ENCODE measurements around the gene C10orf105.

C10orf105 gene

DNA sequence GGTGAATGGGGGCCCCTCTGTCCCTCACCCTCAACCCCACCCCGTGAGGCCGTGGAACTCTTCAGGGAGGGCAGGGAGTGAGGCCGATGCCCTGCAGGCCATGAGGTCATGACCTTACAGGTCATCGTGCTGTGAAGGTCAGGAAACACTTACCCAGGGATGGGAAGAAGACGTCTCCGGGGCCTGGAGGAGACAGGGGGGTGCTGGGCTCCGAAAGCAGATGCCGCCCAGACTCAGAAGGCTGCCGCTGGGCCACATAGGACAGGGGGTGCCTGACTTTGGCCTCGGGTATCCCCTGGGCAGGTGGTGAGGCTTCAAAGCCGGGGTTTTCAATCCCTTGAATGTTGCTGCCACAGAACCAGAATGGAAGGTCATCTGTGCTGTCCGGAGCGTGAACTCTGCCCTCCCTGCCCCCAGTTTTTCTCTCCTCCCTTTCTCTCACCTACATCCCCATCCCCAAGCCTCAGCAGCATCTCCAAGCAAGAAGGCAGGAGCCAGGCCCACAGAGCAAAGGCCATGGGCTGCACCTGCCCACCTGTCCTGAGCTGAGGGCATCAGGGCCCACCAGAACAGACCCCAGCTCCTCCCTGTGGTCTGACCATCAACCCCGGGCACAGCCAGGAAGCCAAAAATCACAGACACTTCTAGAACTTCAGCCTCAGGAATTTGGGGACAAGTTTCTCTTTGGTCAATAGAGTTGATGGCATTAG lies 32.1 kb upstream of the C10orf105 start:
- DNase-seq: no peak

DNA sequence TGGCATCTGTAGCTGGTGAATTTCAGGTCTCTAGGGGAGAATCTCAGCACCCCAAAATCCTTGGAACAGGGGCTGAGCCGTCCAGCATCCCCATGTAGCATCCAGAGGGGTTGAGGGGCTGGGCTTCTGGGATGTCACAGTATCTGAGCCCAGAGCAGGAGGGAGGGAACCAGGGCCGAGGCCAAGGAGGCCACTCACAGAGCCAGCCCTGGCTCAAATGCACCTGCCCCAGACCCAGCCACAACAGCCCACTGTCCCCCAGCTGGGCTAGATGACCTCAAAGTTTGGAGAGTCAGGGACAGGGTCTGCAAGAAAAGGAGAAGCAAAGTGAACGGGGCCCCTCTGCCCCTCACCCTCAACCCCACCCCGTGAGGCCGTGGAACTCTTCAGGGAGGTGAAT lies 31.4 kb upstream of the C10orf105 start:
- DNase-seq: no peak

DNA sequence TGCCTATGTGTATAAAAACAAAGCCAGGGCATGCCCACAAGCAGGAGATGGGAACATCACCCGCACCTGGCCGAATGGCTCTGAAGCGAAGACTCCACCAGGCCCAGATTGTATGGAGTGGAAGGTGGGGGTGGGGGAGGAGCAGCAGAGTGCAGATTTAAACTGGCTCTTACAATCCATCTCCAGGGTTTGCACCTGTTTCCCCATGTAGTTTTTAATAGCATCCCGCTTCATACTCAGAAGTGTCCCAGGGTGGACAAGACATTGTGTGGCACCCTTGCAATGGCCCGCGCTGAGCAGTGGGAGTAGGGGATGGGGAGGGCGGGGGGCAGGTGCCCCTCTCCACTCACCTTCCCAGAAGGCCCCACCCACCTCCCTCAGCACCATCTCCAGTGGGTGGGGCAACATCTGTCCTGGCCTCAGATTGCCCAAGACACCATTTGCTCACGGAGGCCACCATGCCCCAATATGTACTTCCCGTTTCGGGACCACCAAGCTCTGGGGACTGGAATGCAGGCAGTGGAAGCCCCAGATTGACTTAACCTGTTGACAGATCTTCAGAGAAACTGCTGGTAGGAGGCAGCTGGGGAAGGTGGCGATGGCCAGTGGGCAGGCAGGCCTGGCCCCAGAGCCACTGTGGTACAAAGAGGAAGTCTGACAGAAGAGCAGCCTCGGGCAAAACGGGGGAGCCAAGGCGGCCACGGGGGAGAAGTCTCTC lies 30.7 kb upstream of the C10orf105 start:
- DNase-seq: no peak

DNA sequence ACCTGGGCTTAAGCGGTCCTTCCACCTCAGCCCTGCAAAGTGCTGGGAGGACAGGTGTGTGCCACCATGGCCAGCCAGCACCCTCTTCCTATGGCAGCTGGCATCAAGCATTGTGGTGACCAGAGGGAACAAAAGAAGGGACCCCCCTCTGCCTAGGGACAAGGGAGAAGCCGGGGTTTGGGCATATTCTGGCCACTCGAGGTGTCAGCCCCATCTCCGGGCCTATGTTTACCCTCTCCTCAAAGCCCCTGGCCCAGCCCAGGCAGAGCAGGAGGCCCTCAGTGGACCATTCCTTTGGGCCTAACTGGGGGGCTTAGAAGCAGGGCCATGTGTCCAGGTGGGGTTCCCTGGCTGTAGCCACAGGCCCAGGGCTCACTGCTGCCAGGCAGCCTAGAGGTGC lies 29.8 kb upstream of the C10orf105 start:
- no peak for DNase-seq

DNA sequence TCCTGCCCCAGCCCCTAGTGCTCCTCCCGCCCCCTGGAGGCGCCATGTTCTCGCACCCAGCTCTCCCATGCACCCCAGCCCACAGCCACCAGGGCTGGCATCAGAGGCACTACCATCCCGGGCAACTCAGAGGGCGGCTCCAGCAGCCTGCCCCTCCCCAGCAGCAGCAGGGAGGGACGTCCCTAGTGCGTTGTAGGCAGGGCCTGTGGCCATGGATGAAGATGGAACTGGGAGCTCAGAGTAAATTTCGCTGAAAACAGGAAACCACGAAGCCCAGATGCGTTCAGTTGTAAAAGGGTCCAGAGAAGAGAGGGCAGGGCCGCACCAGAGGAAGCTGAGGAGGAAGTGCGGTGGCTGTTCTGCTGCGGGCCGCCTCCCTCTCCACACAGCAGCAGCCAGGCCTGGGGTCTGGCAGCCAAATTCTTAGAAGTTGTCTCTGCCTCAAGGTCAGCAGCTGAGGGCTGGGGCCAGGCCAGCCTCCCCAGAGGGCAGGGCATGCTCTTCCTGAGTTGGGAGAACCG lies 29.2 kb upstream of the C10orf105 start:
- DNase-seq: peak; percentile 99

DNA sequence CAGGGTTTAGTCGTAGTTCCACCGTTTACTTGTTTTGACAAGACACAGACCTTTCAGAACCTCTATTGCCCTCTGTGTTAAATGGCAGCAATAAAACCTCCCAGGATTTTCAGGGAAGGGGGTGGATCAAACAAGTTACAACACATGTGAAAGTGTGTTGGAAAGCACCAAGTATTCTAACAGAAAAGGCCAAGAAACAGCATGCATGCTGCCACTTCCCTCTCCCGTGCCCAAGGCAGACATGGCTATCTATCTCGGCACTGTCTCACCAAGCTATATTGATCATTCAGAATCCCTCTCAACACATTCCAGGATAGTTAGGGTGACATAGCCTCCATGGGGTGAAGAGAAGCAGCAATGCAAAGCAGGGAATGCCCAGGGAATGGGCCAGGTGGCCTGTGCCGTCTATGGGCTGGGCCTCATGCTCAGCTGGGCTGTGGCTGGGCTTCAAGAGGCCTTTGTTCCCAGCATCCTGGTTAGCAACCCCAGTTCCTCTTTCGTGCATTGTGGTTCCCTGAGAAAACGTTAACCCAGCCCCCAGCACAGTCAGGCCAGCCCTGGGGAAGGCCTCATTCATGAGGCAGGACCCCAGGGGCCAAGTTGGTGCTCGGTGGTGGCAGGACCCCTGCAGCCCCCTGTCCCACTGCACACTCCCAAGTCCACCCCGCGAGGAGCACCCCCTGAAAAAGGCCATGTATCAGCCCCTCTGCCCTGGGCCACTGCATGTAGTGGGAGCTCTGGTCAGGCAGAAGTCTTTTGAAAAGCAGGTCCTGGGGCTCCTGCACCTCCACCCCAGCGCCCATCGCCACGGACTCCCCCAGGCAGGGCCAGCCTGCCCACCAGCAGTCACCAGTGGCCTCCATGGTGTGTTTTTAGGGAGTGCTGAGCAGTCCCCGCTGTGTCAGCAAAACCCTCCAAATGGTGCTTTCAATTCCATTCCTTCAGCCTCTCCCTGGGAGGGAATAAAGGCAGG lies 28.3 kb upstream of the C10orf105 start:
- peak; percentile 86 for DNase-seq

DNA sequence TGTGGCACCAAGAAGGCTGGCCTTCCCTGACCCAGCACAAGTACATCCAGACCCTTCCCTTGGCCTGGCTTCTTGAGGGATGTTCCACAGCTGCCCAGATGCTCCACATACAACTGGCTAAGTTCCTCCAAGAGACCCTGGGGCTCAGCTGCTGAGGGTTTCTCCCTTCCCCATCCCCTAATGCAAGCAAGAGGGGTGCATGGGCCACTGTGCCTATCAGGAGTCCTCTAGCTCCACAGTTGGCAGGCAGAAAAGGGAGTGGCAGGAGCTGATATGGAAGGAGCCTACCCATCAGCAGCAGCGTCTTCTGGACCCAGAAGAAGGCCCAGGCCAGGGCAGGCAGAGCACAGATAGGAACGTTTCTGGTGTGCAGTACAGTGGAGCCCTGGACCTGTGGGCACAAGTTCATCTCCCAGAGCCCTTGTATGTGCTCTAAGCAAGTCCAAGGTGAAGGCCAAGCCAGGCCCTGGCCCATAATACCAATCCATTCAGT lies 27.5 kb upstream of the C10orf105 start:
- no peak for DNase-seq

DNA sequence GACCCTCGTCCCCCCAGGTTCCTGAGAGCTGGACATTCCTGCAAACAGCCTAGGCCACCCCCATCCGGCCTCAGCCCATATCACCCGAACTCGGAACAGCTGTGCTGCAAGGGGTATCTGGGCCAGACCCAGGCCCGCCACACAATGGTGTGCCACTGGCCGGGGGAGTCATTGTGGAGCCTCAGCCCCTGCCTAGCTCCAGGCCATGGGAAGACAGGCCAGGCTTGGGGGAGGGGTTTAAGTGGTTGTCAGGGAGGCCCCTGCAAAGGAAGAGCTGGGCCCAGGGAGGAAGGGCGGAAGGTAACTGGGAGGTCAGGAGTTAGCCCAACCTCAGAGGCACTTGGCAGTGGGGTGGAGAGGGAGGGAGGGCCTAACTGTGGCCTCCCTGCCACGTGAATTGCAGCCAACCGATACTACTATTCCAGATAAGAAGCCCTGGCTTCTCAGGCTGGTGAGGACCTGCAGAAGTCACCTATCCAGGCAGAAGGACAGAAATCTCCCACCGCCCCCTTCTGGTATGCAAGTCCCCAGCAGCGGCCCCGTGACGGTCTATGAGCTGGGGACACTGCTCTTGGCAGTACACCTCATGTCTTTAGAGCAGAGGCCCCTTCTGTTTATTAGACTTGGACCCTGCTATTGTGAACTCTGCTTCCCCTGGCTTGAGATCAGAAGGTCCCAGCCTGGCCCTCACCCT lies 26.9 kb upstream of the C10orf105 start:
- peak; percentile 95 for DNase-seq

DNA sequence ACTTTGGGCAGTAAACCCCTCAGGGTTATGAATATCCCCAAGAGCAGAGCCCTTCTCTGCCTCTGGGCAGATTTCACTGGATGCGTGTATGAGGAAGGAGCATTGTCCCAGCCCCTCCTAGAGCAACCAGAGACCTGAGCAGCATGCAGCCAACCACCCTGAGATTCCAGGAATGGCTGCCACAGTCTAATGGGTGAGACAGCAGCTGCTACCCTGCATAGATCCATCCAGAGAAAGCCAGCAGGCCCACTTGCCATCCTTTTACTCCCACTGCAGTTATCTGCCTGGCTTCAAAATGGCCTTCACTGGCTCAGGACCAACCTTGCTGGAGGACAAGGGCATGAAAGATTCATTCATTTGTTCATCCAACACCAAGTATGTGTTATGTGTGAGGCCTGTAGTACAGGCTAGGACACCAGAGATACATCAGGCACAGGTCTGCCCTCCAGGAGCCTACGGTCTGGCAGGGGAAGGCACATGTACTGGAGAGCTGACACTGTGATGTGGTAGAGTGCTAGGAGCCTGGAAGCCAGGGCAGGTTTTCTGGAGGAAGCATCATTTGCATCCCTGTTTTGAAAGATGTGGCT lies 26.2 kb upstream of the C10orf105 start:
- DNase-seq: no peak

DNA sequence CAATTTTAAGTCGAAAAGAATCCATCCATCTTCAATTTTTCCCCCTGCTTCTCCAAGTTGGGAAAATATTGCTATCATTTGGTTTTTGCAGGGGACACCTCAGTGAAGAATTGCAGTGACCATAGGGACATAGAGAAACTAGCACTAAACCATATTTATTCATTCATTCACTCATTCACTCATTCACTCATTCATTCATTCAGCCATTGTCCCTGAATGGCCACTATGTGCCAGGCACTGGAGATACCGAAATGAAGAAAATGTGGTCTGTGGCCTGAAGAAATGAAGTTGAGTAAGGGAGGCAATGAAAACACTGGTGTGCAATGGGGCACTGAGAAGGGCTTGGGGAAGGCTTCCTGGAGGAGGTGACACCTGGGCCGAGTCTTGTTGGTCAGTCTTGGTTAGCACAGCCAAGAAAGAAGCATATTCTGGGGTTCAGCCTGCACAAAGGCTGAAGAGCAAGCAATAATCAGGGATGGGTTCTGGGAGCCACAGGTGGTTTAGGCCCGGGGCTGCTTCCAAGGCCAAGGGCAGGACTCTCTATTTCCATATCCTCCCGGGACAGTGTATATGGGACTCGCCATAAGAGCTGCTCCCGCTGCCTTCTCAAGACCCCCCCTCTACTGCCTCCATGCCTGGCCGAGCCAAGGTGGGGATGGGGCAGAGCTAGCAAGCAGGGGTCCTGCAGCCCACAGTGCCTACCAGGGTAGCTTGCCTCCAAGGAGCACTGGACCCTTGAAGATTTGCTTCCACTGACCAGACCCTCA lies 25.5 kb upstream of the C10orf105 start:
- DNase-seq: no peak

DNA sequence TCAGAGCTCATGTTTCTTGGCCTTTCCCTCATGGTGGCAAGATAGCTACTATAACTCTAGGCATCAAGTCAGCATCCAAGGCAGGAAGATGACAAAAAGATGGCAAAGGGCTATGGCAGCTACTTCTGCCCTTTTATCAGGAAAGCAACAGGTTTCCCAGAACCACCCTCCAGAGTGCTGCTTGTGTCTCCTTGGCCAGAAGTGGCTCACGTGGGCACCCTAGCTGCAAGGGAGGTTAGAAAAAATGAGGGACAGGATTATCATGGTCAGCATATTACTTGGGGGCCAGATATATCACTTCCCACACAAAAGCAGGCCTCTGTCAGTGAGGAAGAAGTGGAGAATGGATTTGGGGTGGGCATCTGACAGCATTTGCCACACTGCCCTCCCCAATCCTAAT lies 24.3 kb upstream of the C10orf105 start:
- no peak for DNase-seq

DNA sequence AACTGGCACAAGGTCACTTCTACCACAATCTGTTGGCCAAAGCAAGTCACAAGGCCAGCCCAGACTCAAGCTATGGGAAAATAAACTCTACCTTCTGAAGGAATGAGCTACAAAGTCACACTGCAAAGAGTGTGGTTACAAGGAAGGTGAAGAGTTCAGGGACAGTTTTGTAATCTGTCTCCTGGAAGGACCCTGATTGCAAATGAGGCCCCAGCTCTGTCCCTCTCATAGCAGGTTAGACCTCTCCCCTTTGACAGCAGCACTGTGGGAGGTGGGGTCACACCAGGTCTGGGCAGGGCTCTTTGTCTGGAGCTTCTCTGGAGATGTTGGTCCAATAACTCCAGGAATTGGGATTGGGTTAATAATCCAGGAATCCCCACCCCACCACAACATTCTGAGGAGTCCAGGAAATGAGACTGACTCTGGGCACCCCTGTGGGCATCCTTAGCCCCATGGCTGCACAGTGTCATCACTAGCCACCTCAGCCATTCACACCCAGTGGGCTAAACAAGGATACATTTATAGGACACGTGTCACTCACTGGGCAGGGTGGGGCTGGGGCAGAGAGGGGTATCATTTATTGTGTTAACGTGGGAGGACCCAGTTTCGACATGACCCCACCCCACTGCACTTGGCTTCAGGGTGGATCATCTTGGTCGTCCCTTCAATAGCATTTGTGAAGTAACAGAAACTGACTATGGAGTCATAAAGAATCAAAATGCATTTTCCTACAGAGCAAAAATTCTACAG lies 23.7 kb upstream of the C10orf105 start:
- no peak for DNase-seq

DNA sequence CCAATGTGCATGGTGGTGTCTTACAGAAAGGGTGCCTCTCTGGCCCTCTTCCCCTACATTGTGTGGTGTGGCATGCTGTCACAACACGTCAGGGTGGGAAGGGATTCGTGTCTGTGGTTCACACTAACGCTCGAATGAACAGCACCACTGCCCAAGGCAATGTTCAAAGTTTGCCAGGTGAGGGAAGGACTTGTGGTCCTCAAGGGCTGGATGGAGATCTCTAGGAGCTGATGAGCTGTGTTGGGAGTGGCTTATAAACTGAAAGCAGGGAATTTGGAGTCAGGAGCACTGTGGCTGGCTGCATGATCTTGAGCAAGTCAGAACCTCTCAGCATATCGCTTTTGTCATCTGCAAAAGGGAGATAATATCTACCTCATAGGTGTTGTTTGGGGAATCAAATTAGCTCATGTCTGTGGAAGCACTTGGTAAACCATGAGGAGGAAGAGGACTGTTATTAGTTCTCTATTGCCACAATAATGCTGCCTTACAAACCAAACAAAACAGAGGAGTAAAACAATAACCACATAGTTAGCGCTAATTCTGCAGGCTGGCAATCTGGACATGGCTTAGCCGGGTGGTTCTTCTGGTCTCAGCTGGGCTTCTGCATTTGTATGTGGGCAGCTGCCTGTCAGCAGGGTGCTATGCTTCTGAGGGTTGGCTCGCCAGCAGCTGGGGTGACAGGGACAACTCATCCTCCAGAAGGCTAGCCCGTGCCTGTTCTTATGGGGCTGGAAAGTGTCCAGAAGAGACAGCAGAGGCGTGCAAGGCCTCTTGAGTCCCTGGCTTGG lies 22.9 kb upstream of the C10orf105 start:
- DNase-seq: no peak

DNA sequence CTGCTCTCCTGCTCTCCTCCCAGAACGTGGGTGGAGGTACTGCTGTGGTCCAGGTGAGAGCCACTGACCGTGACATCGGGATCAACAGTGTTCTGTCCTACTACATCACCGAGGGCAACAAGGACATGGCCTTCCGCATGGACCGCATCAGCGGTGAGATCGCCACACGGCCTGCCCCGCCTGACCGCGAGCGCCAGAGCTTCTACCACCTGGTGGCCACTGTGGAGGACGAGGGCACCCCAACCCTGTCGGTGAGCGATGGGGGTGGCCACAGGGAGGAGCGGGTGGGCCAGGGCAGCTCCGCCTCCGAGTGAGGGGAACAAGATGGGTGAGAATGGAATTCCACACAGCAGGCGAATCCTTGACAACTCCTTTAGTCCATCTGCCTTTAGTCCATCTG lies 22.1 kb upstream of the C10orf105 start:
- DNase-seq: no peak

DNA sequence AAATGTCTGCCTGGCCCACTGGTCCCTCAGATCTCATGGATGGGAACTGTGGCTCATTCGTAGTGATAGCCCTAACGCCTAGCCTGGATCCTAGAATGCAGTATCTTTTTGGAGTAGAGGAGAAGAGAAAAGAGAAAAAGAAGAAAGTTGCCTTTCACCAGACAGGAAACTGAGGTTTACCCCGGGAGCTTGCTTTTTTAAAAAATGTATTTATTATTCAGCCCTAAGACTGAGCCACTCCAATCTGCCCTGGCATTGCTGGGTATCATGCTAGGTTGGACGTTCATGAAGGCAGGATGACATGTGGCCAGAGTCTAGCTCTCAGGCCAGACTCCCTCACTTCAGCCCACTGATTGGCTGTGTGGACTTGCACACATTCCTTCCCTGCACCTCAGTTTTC lies 21.5 kb upstream of the C10orf105 start:
- DNase-seq: no peak

DNA sequence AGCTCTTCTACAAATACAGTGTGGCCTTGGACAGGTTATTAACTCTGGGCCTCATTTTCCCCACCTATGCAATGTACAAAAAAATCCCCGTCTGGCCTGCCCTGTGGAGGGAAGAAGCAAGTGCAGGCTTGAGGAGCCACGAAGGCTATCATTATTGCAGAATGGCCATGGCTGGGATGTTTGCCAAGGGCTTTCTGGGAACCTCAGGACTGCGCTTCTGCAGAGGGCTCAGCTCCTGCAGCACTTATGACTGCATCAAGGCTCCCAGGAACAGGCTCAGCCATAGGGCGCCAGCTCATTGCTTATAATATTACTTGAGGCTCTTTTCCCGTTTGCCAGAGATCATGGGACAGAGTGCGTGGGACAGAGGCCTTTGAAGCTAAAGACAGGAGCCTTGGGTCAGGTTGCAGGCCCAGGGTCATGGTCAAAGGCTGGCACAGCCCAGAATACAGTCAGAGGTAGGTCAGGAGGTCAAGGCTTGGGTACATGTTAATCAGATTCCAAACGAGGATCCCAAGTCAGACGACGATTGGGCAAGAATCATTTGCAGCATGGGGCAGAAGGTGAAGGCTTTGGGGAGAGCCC lies 20.6 kb upstream of the C10orf105 start:
- no peak for DNase-seq

DNA sequence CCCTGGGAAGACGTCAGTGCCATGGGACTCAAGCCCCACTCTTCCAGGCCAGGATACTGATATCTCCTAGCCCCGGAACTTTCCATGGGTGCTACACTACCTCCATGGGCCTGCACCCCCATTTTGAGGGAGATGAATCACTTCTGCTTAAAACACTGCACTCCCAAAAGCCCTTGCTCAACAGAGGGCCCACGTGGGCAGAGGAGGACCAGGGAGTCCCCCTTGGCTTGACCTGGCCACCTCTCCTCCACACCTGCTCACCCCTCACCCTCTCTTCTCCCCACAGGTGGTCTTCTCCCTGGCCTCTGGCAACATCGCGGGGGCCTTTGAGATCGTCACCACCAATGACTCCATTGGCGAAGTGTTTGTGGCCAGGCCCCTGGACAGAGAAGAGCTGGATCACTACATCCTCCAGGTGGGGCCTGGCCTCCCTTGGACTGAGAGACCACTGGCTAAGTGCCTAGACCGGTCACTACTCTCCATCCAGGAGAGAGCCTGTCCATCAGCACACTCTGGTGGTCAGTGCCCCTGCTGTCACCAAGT lies 19.9 kb upstream of the C10orf105 start:
- no peak for DNase-seq

DNA sequence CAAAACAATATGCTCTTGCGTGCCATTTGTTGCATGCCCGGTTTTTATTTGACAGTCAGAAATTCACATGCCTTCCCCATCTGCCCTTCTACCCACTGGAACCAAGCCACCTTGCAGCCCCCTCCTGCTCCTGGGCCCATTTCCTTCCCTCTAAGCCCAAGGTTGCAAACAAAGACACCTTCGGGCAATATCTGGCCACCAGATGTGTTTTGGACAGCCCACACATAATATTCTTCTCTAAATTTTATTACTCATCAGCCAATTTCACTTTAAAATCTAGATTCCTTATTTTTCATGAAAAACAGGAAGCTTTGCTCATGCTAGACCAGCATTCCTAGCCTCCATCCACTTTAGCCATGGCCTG lies 18.2 kb upstream of the C10orf105 start:
- DNase-seq: peak; percentile 24
